Lower leg skin (tissue), 4 donors: Measurements from ENCODE around the gene RMND1. TPM values are rescaled to one million over a fixed set of nuclear protein-coding genes. Genes with fewer than 3 reads are reported as not detected.
A peak's percentile ranks its signal among the peaks of the same experiment; 100 is the strongest.

Source experiments
- DNase-seq, 2 donors: peaks; one replicate each; pipeline ENCODE4 v3.0.0-alpha.2; 2019; ENCODE audit warnings: low spot score in 2 of 2
- H3K4me3 ChIP-seq: fragments of 200-600 bp; sonication (generic); 2 replicates; pipeline ENCODE4 v1.5.1; 2017; ENCODE audit warnings: mild to moderate bottlenecking, low read depth; ENCODE audit not compliant: poor library complexity, severe bottlenecking
- POLR2A ChIP-seq, 2 donors: fragments of 450-650 bp; IDR thresholded peaks; one replicate each; pipeline ENCODE4 v1.6.1; 2016 to 2017; ENCODE audit warnings: antibody characterized with exemption in 2 of 2, mild to moderate bottlenecking in 1 of 2, moderate library complexity in 1 of 2
- WGBS, 2 donors: methylation state at CpG; one replicate each; pipeline ENCODE4 v1.1.5; 2018; 5-methylcytosine and 5-hydroxymethylcytosine counted together
- intact Hi-C: fragments of 100-400 bp; cut with DNase I; formaldehyde crosslinking; loops from one replicate; pipeline ENCODE4 v1.15.0; 2023; ENCODE audit warnings: low total_unique reads
- total RNA-seq, 4 donors: library from RNA; depleted of rRNA; stranded (reverse); fragments of >200 nt; gene quantifications; one replicate each; pipeline ENCODE4 v1.1.0, GENCODE V29; 2016
- TF ChIP-seq, protein P1 (sequence below), 3 donors: fragments of 450-650 bp; IDR thresholded peaks; one replicate each; pipeline ENCODE4 v1.5.1; 2016; ENCODE audit warnings: antibody characterized with exemption in 3 of 3, mild to moderate bottlenecking in 3 of 3, moderate library complexity in 2 of 3

The RMND1 gene
- total RNA-seq, 4 donors from 2014 or later, result 11.7 to 21.7 (median 16.6) TPM

DNA sequence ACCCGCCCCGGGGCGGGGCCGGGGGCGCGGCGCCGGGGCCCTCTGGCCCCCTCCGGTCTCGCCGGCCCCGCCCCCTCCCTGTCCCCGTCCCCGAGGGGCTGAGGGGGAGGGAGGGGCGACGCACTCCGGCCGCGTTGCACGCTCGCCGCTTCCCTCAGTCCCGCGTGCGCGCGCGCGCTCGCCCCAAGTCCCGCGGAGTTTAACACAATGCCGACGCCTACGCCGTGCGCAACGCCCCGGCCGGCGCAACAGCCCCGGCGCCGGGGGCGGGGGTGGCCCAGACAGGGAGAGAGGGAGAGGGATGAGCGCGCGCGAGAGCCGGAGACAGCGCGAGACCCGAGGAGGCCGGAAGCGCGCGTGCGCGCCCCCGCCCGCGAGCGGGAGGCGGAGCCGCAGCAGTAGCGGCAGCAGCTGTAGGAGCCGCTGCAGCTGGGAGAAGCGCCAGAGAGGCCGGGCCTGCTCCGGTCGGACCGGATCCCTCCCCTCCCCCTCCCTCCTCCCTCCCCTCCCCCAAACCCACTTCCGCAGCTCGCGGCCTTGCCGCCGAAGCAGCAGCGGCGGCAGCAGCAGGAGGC is 61.6 kb downstream of the RMND1 start:
- no peak for TF ChIP-seq POLR2A (IDR thresholded peaks at IDR 0.05)
- TF ChIP-seq, protein P1, sequence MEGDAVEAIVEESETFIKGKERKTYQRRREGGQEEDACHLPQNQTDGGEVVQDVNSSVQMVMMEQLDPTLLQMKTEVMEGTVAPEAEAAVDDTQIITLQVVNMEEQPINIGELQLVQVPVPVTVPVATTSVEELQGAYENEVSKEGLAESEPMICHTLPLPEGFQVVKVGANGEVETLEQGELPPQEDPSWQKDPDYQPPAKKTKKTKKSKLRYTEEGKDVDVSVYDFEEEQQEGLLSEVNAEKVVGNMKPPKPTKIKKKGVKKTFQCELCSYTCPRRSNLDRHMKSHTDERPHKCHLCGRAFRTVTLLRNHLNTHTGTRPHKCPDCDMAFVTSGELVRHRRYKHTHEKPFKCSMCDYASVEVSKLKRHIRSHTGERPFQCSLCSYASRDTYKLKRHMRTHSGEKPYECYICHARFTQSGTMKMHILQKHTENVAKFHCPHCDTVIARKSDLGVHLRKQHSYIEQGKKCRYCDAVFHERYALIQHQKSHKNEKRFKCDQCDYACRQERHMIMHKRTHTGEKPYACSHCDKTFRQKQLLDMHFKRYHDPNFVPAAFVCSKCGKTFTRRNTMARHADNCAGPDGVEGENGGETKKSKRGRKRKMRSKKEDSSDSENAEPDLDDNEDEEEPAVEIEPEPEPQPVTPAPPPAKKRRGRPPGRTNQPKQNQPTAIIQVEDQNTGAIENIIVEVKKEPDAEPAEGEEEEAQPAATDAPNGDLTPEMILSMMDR (IDR thresholded peaks at IDR 0.05), result no peak
- intact Hi-C loops, result no loop called here
- WGBS, 2 donors, result 0 to 1% methylated on average over 6 to 39 of the region's 79 CpGs
- H3K4me3 ChIP-seq, result peak overlapping the region; percentile 79
- DNase-seq, result peak; percentile 96 to 99

DNA sequence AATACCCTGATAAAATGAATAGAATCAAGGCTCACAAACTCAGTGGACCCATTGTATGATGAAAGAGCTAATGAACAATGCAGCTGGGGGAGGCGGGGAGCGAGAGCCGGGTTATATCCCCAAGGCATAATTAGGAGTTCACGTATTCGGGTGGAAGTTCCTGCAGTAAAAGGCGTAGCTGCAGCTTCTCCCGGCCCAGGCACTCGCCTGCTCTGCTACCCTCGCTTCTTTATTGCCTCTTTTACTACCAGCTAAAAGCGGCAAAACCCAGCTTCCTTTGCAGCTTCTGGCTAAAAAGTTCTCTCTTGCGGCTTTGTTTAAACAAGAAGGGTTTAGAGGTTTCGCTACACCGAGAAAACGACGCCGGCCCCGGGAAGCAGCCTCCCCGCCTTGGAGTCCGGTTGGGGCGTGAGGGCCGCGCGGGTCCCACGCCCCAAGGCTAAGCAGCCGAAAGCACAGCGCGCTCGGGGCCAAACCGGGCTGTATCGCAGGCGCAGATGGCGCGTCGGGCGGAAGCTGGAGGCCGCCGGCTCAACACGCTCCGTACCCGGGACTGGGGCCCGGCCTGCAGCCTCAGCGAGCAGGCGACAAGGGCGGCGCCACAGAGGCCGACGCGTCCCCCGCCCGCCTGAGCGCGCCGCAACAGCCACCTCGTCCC is 62.2 kb downstream of the RMND1 start:
- DNase-seq, result peak; percentile 71 to 94
- TF ChIP-seq POLR2A (IDR thresholded peaks at IDR 0.05), result no peak
- TF ChIP-seq, protein P1 (IDR thresholded peaks at IDR 0.05), result no peak
- intact Hi-C loops, result no loop called here
- peak overlapping the region; percentile 62 for H3K4me3 ChIP-seq
- 0 to 1% methylated on average over 17 to 28 of the region's 54 CpGs for WGBS, 2 donors

DNA sequence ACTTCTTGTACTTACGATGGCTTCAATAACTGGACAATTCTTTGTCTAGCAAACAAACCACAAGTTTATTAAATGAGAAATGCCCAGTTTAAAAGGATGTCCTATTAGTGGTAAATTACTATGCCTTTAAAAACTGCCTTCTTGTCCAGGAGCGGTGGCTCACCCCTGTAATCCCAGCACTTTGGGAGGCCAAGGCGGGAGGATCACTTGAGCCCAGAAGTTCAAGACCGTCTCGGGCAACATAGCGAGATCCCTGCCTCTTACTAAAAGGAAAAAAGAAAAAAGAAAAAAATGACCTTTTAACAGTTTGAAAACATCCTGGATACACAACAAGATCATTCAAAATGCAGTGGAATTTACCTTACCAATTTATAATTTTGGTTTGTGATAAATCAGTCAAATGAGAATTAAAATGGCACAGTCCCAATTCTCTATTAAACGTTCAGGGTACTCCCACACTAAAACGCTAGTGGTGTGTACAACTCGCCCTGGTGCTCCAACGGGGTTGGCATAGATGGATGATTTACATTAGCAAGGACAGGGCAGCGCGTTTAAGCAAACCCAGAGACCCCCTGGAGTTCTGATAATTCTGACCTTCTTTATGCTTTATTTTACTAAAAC is 62.8 kb downstream of the RMND1 start:
- WGBS, 2 donors, result 27 to 31% methylated on average over 12 of the region's 12 CpGs
- H3K4me3 ChIP-seq, result peak overlapping the region; percentile 62
- no peak for DNase-seq
- TF ChIP-seq, protein P1 (IDR thresholded peaks at IDR 0.05), result no peak
- TF ChIP-seq POLR2A (IDR thresholded peaks at IDR 0.05), result no peak
- intact Hi-C loops, result no loop called here

DNA sequence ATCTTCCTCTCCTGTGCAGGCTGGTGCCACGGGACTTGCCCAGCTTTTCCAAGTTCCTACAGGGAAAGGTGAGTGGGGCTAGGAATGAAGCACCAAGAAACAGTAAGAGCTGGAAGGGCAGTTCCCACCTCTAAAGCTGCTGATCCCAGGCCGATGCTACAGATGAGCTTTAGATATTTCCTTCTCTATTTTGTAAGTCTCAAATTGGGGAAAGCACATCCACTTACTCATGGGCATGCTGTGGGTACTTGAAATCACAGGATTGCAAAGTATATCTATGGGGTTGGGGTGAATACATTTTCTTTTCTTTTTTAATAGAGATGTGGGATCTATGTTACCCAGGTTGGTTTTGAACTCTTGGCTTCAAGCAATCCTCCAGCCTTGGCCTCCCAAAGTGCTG is 63.7 kb downstream of the RMND1 start:
- 88 to 92% methylated on average over 2 of the region's 2 CpGs for WGBS, 2 donors
- TF ChIP-seq, protein P1 (IDR thresholded peaks at IDR 0.05), result no peak
- no peak for TF ChIP-seq POLR2A (IDR thresholded peaks at IDR 0.05)
- intact Hi-C loops, result no loop called here
- H3K4me3 ChIP-seq, result no peak overlapping the region
- no peak for DNase-seq

DNA sequence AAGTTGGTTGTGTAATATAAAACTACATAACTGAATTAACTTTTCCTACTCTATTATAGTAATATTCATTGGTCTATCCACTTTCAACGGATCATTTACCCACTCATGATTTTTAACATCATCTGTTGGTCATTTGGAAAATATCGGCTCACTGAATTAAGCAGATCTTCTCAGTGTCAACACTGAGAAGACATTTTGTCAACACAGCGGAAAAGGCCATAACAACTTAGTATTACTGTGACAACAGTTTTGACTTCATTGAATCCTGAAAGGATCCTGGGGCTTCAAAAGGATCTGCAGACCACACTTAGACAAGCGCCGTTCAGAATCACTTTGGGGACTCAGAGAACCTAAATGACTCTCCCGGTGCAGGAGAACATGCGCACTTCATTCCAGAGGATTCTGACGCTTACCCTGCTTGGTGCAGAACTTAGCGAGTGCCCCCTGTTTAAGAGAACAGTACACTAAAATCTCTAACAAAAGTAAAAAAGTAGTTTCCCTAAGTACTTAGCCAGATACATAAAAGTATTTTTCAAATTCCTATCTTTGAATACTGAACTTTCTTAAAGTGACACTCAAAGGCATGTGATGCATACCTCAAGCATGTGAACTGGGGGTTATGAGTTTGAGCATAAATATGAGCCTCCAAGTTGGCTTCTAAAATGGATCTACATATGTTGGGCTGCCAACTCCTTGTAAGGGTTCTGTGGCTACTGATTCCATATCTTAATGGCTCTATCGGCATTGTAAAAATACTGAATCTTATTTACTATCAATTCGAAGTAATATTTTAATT is 64.6 kb downstream of the RMND1 start:
- WGBS, 2 donors, result 84 to 88% methylated on average over 11 of the region's 11 CpGs
- H3K4me3 ChIP-seq, result no peak overlapping the region
- intact Hi-C loops, result no loop called here
- TF ChIP-seq POLR2A (IDR thresholded peaks at IDR 0.05), result no peak
- TF ChIP-seq, protein P1 (IDR thresholded peaks at IDR 0.05), result no peak
- no peak for DNase-seq
